Embryonic facial prominence (tissue), 1 donor: ENCODE measurements around the gene ZNF470.
A peak's percentile ranks its signal among the peaks of the same experiment; 100 is the strongest.

Experiments
- DNase-seq: peaks from one replicate; pipeline ENCODE4 v3.0.0-alpha.2; 2016; ENCODE audit errors: extremely low spot score

The ZNF470 gene

GRCh38 chr19:56567274-56568120, at the start of gene ZNF470:
Gene ZNF470, plus strand, starts transcription at chr19:56567468. Its CDS starts 2,844 bp downstream, at chr19:56570312.
- DNase-seq, result peak; percentile 87

GRCh38 chr19:56525214-56525860, 41.9 kb upstream of the ZNF470 start:
- no peak for DNase-seq

GRCh38 chr19:56537442-56537841, 29.8 kb upstream of the ZNF470 start:
- no peak for DNase-seq

- DNase-seq, result peak; percentile 76
Observed at GRCh38 chr19:56538254-56538760, 29.0 kb upstream of the ZNF470 start.

GRCh38 chr19:56538761-56539263, 28.5 kb upstream of the ZNF470 start, which contains the start of gene ZFP28:
Gene ZFP28, plus strand, starts transcription at chr19:56538948. Its CDS starts 71 bp downstream, at chr19:56539019.
- no peak for DNase-seq

- DNase-seq, result no peak
Observed at GRCh38 chr19:56543776-56544175, 23.5 kb upstream of the ZNF470 start.

GRCh38 chr19:56547535-56547934, 19.7 kb upstream of the ZNF470 start:
- DNase-seq, result no peak

- DNase-seq, result no peak
Observed at GRCh38 chr19:56554272-56554869, 12.9 kb upstream of the ZNF470 start.

GRCh38 chr19:56562766-56563165, 4.5 kb upstream of the ZNF470 start:
- DNase-seq, result no peak

GRCh38 chr19:56566904-56567273, 379 bp upstream of the ZNF470 start:
- no peak for DNase-seq

- DNase-seq, result no peak
Observed at GRCh38 chr19:56572589-56572988, 5.3 kb downstream of the ZNF470 start.

GRCh38 chr19:56573914-56574313, 6.6 kb downstream of the ZNF470 start:
- DNase-seq, result no peak

GRCh38 chr19:56577719-56578602, 10.7 kb downstream of the ZNF470 start:
- no peak for DNase-seq

GRCh38 chr19:56594446-56594782, 27.1 kb downstream of the ZNF470 start:
- DNase-seq, result no peak

- DNase-seq, result peak; percentile 66
Observed at GRCh38 chr19:56594783-56595547, 27.7 kb downstream of the ZNF470 start, which contains the start of gene ZNF71. Gene ZNF71, plus strand, starts transcription at chr19:56595302. Its CDS starts 6,257 bp downstream, at chr19:56601559.

- peak; percentile 6 for DNase-seq
Observed at GRCh38 chr19:56595548-56595899, 28.3 kb downstream of the ZNF470 start.

- DNase-seq, result no peak
Observed at GRCh38 chr19:56596676-56597075, 29.4 kb downstream of the ZNF470 start.

GRCh38 chr19:56597696-56598095, 30.4 kb downstream of the ZNF470 start:
- DNase-seq, result no peak

- DNase-seq, result no peak
Observed at GRCh38 chr19:56601375-56601774, 34.1 kb downstream of the ZNF470 start.

- no peak for DNase-seq
Observed at GRCh38 chr19:56603829-56604228, 36.6 kb downstream of the ZNF470 start.
